Globus pallidus (tissue), 1 donor: ENCODE results near the gene SRBD1.
A peak's percentile ranks its signal among the peaks of the same experiment; 100 is the strongest.

Source experiments
- DNase-seq: peaks from one replicate; pipeline ENCODE4 v3.0.0-alpha.2; 2015; ENCODE audit warnings: low spot score

SRBD1 gene

DNA sequence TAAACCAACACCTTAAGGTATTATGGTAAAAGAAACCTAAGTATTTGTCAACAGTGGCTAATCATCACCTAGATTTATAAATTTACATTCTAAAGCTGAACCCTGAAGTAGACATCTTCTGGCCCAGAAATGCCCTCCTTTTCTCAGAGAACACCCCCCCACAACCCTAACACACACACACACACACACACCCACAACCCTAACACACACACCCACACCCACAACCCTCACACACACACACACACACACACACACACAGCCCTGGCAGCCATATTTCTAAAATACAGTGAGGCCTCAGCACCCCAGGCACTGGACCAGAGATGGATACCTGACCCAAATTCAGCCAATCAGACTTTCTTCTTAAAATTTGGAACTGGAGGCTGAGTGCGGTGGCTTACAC is 14.3 kb downstream of the SRBD1 start:
- no peak for DNase-seq

GRCh38 chr2:45595721-45596435 is 15.2 kb downstream of the SRBD1 start:
- DNase-seq = peak; percentile 24

DNA sequence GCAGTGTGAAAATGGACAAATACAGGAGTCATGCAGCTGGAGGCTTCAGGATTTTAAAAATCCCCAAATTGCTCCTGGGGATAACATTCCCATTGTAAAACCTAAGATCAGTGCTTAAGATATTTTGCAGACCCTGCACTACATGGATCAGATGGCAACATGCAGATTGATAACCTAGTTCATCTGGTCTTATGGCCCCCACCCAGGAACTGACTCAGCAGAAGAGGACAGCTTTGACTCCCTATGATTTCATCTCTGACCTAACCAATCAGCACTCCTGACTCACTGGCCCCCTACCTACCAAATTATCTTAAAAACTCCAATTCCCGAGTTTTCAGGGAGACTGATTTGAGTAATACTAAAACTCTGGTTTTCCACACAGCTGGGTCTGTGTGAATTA is 20.0 kb downstream of the SRBD1 start:
- DNase-seq = no peak

DNA sequence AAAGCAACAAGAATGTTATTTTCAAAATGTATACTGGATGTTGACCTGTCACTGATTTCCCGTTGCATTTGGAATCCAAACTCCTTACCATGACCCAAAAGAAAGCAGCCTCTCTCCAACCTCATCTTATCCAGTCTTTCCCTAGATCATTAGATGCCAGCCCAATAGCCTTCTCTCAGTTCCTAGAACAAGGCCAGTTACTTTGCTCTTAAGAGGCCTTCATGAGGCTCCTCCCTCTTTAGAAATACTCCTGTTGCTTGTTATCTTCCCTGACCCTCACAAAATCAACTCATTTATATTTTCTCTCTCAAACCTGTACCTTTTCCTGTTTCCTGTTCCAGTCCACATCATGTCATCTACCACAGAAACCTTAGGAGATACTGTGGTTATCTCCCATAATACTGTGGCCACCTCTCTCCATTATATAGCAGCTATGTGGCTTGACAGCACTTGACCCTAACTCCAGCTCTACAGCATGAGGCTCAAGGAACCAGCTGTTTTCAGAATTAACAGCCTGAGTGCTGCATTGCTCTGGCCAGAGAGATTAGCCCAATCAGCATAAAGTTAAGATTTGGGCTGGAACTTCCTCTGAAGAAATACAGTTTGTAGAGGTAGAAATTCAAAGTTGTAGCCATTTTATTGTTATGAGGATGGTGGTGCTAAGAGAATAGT is 22.8 kb downstream of the SRBD1 start:
- no peak for DNase-seq

DNA sequence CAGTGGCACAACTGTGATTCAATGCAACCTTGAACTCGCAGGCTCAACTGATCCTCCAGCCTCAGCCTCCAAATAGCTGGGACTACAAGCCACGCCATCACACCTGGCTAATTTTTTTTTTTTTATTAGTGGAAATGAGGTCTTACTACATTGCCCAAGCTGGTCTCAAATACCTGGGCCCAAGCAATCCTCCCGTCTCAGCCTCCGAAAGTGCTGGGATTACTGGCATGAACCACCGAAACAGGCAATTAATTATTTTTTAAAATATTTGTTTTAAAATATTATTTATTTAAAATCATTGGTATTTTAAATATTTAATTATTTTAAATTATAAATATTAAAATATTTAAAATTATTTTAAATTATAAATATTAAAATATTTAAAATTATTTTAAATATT is 24.5 kb downstream of the SRBD1 start:
- DNase-seq = no peak

DNA sequence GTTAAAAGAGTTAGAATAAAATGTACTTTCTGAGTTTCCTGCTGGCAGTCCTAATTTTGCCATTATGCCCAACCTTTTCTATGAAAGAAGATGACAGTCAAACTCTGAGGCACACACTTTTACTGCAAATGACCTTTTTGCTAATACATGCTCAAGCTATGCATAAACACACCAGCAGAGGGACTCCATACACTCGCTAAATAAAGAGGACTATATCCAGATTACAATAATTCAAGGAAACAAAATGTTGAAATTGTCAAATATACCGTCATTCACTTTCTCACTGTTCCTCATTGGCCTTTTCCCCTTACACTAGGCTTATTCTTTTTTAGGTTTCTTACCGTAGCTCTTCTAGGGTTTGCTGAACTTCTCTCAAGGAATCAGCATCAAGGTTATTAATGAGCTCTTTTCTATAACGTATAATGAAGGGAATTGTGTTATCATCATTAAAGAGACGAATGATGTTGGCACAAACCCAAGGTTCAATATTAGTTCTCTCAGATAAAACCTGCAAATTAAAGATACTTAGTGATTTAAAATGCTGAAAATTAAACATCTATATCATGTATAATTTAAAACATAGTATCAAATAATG is 25.7 kb downstream of the SRBD1 start:
- peak; percentile 28 for DNase-seq

DNA sequence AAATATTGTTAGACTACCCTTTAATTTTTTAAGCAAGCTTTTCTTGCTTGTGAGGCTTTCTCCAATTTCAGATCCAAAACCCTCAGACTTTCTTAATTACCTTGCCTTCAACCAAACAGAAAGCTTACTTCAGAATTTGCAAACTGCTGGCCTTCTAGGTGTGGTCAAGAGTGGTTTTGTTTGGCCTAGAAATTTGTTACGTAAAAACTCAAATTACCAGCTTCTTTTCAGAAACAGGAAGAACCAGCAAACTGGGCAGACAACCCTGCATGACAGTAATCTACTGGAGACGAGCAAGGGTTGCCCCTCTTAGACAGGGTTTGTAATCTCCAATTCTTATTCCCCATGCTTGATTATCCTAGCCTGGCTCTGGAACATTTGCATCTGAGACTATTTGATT is 27.1 kb downstream of the SRBD1 start:
- DNase-seq = no peak

GRCh38 chr2:45582522-45582921 is 28.5 kb downstream of the SRBD1 start:
- DNase-seq = no peak

DNA sequence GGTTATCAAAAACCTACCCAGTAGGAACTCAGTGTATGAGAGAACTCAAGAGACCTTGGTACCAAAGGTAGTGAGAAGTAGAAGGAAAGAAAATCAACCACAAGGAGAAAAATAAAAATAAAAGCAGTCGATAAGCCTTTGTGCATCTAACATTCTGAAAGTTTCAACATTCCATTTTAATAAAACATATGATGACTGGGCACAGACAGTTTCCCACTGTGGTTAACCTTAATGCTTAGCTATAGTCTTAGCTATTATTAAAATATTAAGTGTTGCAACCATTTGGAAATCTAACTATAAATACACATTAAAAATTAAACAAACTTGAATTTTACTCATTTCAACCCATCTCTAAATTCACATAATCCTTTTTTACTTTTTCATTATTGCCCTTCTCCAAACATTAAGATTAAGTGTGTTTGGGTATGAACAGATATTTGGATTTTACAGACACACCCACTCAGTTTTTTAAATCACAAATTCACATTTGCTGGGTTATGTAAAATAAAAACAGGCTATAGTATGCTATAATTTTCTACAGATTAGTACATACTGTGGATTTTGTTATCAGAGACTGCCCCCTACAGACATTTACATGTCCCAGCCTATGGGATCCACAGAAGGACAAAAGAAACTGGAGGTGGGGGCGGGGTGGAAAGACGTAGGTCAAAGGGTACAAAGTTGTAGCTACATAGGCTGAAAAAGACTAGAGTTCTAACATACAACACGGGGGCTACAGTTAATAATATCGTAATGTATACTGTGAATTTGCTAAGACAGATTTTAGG is 32.8 kb downstream of the SRBD1 start:
- DNase-seq = peak; percentile 13

GRCh38 chr2:45577441-45577840 is 33.6 kb downstream of the SRBD1 start:
- no peak for DNase-seq

- no peak for DNase-seq
These were observed 35.2 kb downstream of the SRBD1 start for GRCh38 chr2:45575881-45576280.

DNA sequence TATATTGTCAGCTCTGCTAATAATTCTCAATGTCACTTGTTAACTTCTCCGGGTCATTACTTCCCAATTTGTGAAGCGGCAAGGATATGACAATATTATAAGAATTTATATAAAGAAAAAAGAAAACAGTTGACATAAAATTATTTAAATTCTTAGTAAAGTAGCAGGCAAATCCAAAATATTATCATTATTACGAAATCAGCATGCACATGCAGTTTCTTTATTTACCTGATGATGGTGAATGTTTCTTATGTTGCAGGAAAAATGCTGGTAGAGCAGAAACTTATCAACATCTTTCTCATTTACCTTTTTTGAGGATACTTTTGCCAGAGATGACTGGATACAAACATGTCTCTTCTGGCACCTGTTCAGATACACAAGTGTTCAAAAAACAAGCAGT is 38.1 kb downstream of the SRBD1 start:
- DNase-seq = no peak

- DNase-seq = no peak
These were observed 39.1 kb downstream of the SRBD1 start for GRCh38 chr2:45571940-45572339.

- DNase-seq = no peak
These were observed 40.3 kb downstream of the SRBD1 start for GRCh38 chr2:45570671-45571334.

GRCh38 chr2:45568935-45569334 is 42.1 kb downstream of the SRBD1 start:
- DNase-seq = no peak

- DNase-seq = peak; percentile 39
These were observed 42.9 kb downstream of the SRBD1 start for GRCh38 chr2:45567974-45568789.

DNA sequence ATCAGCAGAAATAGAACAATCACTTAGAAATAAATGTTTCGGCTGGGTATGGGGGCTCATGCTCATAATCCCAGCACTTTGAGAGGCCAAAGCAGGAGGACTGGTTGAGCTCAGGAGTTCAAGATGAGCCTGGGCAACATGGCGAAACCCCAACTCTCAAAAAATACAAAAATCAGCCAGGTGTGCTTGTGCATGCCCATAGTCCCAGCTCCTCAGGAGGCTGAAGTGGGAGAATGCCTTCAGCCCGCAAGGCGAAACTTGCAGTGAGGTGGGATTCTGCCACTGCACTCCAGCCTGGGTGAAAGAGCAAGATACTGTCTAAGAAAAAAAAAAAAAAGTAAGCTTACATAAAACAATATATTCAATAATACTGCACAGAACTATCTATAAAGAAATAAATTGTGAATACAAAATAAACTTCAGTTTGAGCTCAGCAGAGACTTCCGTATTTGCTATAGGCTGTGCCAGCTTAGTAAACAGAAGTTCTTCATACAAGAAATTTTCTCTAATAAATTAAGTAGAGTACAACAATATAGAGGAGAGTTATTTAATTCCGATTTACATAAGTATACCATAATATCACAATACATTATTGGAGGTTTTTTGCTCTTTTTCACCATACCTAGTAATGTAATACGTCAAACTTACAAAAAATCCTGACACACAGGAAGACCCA is 43.6 kb downstream of the SRBD1 start:
- no peak for DNase-seq

DNA sequence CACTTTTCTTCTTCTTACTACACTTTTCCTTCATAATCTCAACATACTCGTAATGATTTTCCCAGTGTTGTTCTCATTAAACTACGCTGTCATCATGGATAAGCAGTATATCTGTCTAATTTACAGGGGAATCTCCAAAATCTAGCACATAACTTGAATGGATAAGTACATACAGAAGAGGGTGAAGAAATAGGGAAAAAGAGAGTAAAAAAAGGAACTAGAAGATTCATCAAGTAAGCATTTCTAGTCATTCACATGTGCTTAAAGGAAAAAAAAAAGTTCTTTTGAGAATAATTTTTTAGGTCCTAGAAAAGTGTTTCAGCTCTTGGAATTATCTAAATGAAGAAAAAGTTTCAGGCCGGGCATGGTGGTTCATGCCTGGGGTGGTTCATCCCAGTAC is 51.6 kb downstream of the SRBD1 start:
- DNase-seq = no peak

DNA sequence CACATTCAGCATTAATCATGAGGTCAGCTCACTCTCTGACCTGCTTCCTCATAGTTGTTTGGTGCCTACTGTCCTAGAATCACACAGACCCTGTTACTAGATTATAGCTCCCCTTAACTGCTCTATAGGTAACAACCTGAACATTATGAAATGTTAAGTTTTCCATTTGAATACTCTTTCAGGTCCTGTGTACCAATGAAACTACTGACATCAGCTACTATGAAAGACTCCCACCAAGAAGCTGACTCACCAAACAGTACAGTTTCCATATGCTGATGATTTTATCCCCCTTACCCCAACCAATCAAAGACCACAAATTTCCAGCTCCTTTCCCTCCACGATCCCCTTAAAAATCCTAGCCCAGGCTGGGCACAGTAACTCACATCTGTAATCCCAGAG is 56.3 kb downstream of the SRBD1 start:
- no peak for DNase-seq

GRCh38 chr2:45554073-45554741 is 56.9 kb downstream of the SRBD1 start:
- no peak for DNase-seq
